Parathyroid adenoma (tissue), 2 donors: Measurements from ENCODE around the gene AUH.
"Not testable (repeated sequence)": the region's sequence is repeated elsewhere in the genome, so short reads cannot be mapped to it uniquely, and the experiment has no call there.

Source experiments
- H2AFZ ChIP-seq: fragments of 300-600 bp; sonication (generic); one replicate; pipeline ENCODE4 v1.7.0; 2017; ENCODE audit warnings: antibody characterized with exemption, mild to moderate bottlenecking
- H3K27ac ChIP-seq: fragments of 300-600 bp; sonication (generic); one replicate; pipeline ENCODE4 v1.7.0; 2017
- H3K27me3 ChIP-seq: fragments of 300-600 bp; sonication (generic); one replicate; pipeline ENCODE4 v1.7.0; 2017; ENCODE audit warnings: low read length; ENCODE audit not compliant: control insufficient read depth, insufficient read depth
- H3K36me3 ChIP-seq: fragments of 300-600 bp; sonication (generic); one replicate; pipeline ENCODE4 v1.7.0; 2017; ENCODE audit warnings: low read length; ENCODE audit not compliant: control insufficient read depth, insufficient read depth
- H3K4me1 ChIP-seq: fragments of 300-600 bp; sonication (generic); one replicate; pipeline ENCODE4 v1.7.0; 2017; ENCODE audit warnings: control low read depth
- H3K4me2 ChIP-seq: fragments of 300-600 bp; sonication (generic); one replicate; pipeline ENCODE4 v1.7.0; 2017; ENCODE audit warnings: low read length
- H3K4me3 ChIP-seq: fragments of 300-600 bp; sonication (generic); one replicate; pipeline ENCODE4 v1.7.0; 2017; ENCODE audit warnings: low read depth, low read length
- H3K79me2 ChIP-seq: fragments of 300-600 bp; sonication (generic); one replicate; pipeline ENCODE4 v1.7.0; 2017; ENCODE audit warnings: control low read depth
- H3K9ac ChIP-seq: fragments of 300-600 bp; sonication (generic); one replicate; pipeline ENCODE4 v1.7.0; 2017; ENCODE audit warnings: mild to moderate bottlenecking
- H3K9me3 ChIP-seq: fragments of 300-600 bp; sonication (generic); one replicate; pipeline ENCODE4 v1.7.0; 2017; ENCODE audit warnings: low read length; ENCODE audit not compliant: control insufficient read depth
- CTCF ChIP-seq: fragments of 300-600 bp; sonication (generic); IDR thresholded peaks from one replicate; pipeline ENCODE4 v1.7.0; 2017; ENCODE audit warnings: antibody characterized with exemption, mild to moderate bottlenecking
- donor health status: primary hyperparathyroidism.

The AUH gene

GRCh38 chr9:91383577-91383976 lies 21.9 kb upstream of the AUH start:
- no peak overlapping the region for H3K9ac ChIP-seq
- no peaks in the 10 kb centered on the region for H3K27me3 ChIP-seq
- no peak for TF ChIP-seq CTCF
- no peaks in the 10 kb centered on the region for H3K79me2 ChIP-seq
- H2AFZ ChIP-seq: no peak overlapping the region
- no peaks in the 10 kb centered on the region for H3K9me3 ChIP-seq
- no peak overlapping the region for H3K27ac ChIP-seq
- no peak overlapping the region for H3K4me2 ChIP-seq
- no peak overlapping the region for H3K4me3 ChIP-seq
- H3K4me1 ChIP-seq: no peaks in the 10 kb centered on the region
- H3K36me3 ChIP-seq: no peaks in the 10 kb centered on the region

- no peaks in the 10 kb centered on the region for H3K4me1 ChIP-seq
- no peak overlapping the region for H3K9ac ChIP-seq
- no peak overlapping the region for H3K4me3 ChIP-seq
- no peak overlapping the region for H3K4me2 ChIP-seq
- H3K79me2 ChIP-seq: no peaks in the 10 kb centered on the region
- no peak for TF ChIP-seq CTCF
- H2AFZ ChIP-seq: no peak overlapping the region
- no peaks in the 10 kb centered on the region for H3K27me3 ChIP-seq
- no peaks in the 10 kb centered on the region for H3K9me3 ChIP-seq
- H3K27ac ChIP-seq: no peak overlapping the region
- no peaks in the 10 kb centered on the region for H3K36me3 ChIP-seq
These were observed 20.6 kb upstream of the AUH start for GRCh38 chr9:91382298-91382697.

GRCh38 chr9:91379426-91379825 lies 17.7 kb upstream of the AUH start:
- no peaks in the 10 kb centered on the region for H3K36me3 ChIP-seq
- no peaks in the 10 kb centered on the region for H3K4me1 ChIP-seq
- no peaks in the 10 kb centered on the region for H3K9me3 ChIP-seq
- H2AFZ ChIP-seq: no peak overlapping the region
- H3K9ac ChIP-seq: no peak overlapping the region
- H3K4me2 ChIP-seq: no peak overlapping the region
- no peaks in the 10 kb centered on the region for H3K27me3 ChIP-seq
- no peak overlapping the region for H3K4me3 ChIP-seq
- H3K27ac ChIP-seq: no peak overlapping the region
- no peaks in the 10 kb centered on the region for H3K79me2 ChIP-seq
- TF ChIP-seq CTCF: no peak

- Histone ChIP-seq H3K4me3 (no peak overlapping the region), H3K27ac (no peak overlapping the region)
These were observed 17.0 kb upstream of the AUH start for GRCh38 chr9:91378695-91379127.

GRCh38 chr9:91378054-91378453 lies 16.3 kb upstream of the AUH start:
- H3K9ac ChIP-seq, H3K9me3 ChIP-seq, H3K79me2 ChIP-seq, H3K27me3 ChIP-seq, H3K4me3 ChIP-seq, H3K27ac ChIP-seq, H2AFZ ChIP-seq, H3K36me3 ChIP-seq, H3K4me2 ChIP-seq, H3K4me1 ChIP-seq: not testable (repeated sequence)

More at GRCh38 chr9:91378695-91379127, 17.0 kb upstream of the AUH start:
- Histone ChIP-seq H3K9me3 (no peaks in the 10 kb centered on the region), H3K27me3 (no peaks in the 10 kb centered on the region), H3K9ac (no peak overlapping the region), H3K4me2 (no peak overlapping the region), H3K36me3 (no peaks in the 10 kb centered on the region), H3K4me1 (no peaks in the 10 kb centered on the region), H3K79me2 (no peaks in the 10 kb centered on the region), H2AFZ (no peak overlapping the region)
- no peak for TF ChIP-seq CTCF
